NCI-H524 (cell line): Measurements from ENCODE around the gene DPF3.

ENCODE experiments used
- DNase-seq, 2 experiments: peaks; one replicate each; lab custom pipeline; 2025; lab: John Stamatoyannopoulos, UW

Gene DPF3

GRCh38 chr14:72742118-72742837 is 151.6 kb downstream of the DPF3 start:
- peak; percentile 95 to 97 for DNase-seq

GRCh38 chr14:72741826-72742117 is 152.1 kb downstream of the DPF3 start:
- DNase-seq, result no peak

DNA sequence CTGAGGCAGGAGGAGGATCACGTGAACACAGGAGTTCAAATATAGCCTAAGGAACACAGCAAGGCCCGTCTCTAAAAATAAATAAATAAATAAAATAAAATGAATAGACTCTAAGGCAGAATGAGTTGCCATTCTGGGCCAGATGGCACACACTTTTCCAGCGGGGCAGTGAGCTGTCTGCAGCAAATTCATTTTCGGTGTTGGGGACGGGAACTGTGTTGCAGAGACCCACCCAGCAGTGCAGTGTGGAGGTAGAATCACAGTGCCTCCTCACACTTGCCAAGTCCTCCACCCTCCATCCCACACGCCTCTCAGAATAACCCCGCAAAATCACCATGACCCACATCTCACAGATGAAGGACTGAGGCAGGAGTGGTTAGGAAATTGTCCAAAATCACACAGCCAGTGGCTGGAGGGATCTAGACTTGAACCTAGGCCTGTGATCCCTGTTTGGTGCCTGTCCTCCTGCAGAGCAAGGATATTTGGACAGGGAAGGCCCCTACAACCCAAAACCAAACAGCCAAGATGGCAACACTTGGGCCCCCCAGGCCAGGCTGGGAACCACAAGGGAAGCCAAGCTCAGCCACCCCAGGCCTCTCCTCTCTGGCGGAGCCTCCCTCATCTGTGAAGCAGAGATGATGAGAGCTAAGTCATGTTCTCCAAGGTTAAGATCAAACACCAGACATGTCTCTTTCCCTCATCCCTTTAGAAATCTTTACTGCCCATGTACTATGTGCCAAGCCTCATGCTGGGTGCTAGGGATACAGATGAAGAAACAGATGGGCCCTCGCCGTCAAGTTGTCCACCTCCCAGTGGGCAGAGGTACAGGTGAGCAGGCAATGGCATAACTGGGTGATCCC is 152.7 kb downstream of the DPF3 start:
- DNase-seq, result peak in 1 of 2 experiments; percentile 51

- DNase-seq, result no peak
Observed at GRCh38 chr14:72740504-72740961, 153.4 kb downstream of the DPF3 start.

DNA sequence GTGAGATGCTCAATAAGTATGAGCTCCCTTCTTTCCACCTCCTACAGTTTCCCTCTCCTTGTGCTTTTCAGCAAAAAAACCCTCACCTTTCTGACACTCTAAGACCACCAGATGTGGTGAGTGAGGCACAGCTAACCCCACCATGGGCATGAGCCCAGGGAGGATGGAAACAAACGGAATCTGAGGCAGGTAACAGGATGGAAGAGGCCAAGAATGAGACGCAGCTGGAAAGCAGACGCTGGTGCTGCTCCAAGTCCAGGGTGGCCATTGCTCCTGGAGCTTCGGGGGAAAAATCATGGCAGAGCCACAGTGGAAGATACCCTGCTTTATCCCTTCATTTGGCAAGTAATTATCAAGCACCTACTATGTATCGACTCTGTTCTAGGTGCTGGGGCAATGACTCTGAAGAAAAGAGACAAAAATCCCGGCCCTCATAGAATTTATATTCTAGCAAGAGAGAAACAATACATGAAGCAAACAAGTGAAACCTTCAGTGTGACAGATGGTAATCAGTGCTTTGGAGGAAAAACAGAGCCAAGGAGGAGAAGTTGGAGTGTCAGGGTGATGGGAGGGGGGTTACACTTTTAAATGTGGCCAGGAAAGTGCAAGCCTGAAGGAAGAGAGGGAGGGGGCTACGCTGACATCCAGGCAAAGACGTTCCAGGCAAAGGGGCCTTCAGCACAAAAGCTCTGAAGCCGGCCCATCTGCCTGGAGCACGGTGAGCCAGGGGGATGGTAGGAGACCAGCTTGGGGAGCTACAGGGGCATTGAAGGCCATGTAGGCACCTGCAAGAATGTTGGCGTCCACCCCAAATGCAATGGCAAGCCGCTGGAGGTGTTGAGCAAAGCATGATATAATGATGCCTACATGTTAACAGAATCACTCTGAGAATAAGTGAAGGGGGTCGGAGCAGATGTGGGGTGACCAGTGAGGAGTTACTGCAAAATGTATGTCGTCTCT is 154.2 kb downstream of the DPF3 start:
- DNase-seq, result peak; percentile 18 to 64

DNA sequence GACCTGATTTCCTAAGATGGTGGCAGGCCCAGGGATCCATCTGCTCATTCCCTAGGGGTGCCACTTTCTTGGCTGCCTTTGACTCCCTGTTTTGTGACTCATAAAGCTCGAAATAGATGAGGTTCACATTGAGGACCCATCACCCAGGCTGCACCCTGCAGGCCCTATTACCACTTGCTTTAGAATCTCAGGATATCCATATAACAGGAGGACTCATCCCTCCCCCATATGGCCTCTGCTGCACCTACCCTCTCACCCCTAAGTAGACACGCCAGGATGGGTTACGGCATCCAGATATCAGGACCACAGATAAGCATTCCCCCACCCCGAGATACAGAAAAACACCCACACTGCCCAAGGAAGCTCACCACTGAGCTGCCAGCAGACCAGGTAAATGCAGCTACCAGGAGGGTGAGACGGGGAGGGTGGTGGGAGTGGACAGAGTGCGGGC is 155.7 kb downstream of the DPF3 start:
- peak in 1 of 2 experiments; percentile 49 for DNase-seq

DNA sequence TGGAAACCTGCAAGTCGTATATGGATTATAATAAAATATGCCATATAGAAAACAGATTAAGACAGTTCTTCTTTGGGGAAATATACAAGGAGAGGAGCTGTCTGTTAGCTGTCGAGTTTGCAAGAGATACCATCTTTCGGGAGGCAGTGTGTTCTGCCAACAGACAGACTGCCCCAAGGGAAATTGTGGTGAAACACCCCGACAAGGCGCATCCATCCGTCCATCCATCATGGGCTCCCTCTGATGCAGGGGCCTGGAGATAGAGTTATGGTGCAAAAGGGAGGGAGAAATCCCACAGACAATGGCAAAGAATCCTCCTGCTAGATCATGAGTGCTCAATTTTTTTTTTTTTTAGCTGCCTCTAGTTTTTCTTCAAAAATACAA is 156.3 kb downstream of the DPF3 start:
- DNase-seq, result no peak

DNA sequence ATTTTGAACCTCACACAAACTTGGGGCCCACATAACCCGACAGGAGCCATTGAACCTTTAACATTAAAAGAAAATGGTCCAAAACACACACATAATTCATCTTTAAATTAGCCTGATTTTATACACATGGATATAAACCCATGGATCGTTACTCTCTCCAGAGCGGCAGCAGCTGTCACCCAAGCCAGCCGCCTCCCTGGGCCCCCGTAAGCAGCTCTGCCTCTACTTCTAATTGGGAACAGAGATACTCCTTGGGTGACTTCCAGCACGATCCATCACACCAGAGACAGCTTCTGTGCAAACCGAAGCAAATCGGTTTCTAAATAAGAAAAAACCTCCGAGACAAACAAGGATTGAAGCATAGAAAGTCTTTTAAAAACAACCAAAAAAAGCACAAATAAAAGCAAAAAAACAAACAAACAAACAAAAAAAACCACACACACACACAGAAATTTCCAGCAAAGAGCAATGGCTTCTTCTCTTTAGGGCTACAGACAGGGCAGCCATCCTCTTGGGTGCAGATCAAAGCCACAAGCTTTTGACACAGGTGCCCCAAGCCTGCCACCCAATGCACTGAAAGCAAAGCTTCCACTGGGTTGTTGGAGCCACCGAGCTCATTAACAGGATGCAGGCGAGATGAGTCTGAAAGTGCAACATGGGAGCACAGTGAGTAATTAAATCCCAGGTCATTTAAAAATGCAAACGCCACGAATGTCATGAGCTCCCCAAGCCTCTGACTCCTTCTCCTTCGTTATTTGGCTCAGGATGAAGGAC is 156.9 kb downstream of the DPF3 start:
- DNase-seq, result peak; percentile 89 to 91

DNA sequence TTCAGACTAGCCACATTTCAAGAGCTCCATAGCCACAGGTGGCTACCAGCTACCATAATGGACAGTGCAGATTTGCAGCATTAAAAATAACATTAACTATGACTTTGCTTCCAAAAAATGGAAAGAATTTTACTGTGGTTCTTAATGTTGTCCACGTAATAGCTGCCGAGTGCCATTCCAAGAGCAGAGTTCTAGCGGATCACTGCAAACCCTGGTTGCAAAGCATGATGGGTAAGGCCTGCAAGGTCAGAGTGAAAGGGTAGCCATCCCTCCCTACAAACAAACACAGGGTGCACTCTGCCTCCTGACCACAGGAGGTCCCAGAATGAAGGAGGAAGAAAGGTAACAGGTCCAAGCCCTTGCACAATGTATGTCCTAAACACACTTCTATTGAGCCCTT is 157.6 kb downstream of the DPF3 start:
- DNase-seq, result peak; percentile 89 to 95

DNA sequence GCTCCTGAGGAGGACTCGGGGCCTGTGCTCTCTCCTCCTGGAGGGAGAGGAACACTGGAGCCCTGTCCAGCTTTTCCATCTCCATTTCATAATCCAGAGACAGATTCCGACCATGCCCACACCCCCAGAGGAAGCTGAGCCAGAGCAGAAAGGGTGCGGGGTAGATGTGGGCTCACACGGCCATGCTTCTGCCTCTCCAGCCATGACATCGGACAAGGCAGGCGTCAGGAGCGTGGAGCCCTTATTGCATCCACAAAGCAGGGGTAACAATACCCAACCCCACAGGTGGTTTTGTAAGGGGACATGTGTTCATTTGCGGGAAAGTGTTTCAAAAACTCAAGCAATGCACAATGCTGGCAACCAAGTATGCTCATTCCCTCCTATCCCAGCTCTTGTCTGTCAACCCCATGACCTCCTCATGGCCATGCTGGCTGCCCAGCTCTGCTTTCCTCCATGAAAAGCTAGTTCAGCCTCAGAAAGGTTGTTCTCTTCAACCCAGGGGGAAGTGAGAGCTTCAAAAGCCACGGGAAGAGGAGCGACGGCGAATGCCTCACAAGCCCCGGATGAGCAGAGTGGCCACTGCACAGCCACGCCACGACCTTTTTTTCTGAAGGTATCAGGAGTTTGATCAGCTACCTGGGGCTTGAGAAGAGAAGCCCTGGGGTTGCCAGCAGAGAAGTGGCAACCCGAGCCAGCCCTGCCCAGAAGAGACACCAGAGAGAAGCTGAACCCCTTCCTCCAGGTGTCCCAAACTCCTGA is 161.7 kb downstream of the DPF3 start:
- DNase-seq, result no peak

DNA sequence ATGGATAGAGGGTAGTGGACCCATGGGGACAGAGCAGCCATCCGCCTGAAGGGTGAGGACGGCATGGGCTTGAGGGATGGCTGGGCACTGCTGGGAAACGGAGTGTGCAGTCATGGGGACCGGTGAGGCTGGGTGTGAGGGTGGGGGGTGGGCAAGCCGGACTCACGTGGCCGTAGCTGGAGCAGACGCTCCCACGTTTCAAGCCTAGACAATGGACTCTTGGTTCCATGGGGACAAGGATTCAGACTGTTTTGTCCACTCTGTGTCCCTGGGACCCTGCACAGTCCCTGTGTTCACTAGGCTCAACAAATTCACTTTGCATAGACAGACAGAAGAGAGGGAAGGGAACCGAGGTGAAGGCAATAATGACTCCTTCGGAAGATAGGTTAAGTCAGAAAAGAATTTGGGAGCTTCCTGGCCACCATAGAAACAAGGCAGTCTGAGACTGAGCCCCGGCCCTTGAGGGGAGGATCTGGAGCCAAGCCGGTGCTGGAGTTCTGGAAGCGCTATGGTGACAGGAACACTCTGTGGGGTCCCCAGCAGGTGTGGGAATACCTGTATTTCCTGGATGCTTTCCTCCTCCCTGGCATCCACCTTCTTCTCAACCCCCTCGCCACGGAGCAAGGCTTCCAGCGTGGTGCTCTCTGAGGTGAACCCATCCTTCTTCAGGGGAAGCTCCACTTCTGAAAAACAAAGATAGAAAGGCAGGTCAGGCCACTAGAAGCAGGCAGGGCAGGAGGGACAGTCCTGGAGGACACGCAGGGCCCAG is 162.5 kb downstream of the DPF3 start:
- DNase-seq, result no peak

GRCh38 chr14:72730468-72730867 is 163.4 kb downstream of the DPF3 start:
- DNase-seq, result no peak

- no peak for DNase-seq
Observed at GRCh38 chr14:72726444-72726843, 167.5 kb downstream of the DPF3 start.

DNA sequence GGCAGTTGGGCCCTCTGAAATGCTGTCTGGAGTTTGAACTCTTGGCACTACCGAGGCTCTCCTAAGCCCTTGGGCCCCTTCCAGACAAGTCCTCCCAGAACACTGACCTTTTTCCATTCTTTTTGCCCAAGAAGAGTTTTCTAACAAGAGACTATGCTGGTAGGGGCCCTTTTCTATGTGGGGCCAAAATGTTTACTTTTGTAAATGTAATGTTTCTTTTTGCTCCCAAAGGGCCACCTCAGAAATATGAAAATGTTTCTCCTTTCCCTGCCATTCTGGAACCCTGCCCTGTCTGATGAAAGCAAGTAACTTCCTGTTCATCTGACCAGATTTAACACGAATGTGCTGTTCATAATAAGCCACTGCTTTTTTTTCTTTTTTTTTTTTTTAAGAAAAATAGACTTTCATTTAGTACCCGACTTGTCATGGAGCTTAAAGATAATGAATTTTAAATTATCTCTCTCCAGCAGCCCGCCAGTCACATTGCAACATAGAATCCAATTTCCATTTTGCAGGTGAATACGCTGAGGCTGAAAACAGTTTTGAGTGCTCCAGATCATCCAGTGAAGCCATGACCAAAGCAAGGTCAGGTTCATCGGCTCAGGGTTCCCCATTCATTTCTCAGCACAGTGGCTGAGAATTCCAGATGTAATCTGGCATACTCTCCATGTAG is 169.9 kb downstream of the DPF3 start:
- DNase-seq, result no peak

- DNase-seq, result no peak
Observed at GRCh38 chr14:72722201-72722785, 171.6 kb downstream of the DPF3 start.

- no peak for DNase-seq
Observed at GRCh38 chr14:72721083-72721482, 172.8 kb downstream of the DPF3 start.

DNA sequence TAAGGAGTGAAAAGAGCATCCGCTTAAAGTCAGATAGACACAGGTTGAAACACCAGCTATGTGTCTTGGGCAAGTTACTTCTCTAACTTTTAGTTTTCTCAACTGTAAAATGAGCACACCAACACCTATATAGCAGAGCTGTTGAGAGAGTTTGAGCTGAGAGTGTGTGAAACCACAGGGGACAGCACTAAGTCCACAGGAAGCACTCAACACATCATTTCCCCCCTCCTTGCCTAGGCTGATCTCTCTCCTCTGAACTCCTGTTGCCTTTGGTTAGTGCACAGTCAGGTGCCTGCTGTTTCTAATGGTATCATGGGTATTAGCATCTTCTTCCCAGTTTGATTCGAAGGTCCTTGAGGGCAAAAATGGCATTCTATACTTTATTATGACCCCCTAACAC is 176.7 kb downstream of the DPF3 start:
- no peak for DNase-seq

DNA sequence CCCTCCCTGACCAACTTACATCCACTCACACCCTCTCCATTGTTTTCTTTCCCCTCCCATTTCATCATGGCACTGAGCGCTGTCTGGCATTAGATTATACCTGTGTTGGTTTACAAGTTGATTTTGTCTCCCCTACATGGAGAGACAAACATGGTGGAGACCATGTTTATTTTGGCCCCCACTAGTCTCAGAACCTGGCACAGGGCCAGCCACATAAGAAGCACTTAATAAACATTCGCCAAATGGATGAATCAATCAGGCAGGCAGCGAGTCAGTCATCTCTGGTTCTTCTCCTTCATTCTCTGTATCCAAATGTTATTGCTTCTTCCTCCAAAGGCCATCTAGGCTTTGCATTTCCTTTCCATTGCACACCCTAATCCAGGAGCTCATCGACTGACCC is 177.4 kb downstream of the DPF3 start:
- no peak for DNase-seq

DNA sequence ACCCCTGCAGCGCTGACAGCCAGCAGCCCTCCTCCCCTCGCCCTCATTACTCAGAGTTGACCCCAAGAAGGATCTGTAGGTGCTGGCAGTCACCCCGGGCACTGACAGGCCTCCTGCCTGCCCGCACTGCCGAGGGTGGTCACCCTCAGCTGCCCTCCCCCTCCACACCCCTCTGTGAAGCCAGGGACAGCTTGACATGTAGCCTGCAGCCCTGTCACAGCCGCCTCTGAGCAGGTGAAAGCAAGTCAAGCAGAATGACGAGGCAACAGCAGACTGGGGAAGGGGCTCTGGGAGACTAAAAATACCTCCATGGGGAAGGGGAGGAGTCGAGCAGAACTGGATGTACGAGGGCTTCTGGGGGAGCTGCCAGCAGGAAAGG is 178.1 kb downstream of the DPF3 start:
- DNase-seq, result no peak
